Glomerular visceral epithelial cell (primary cell): ENCODE measurements around the gene SEMA5B.
A peak's percentile ranks its signal among the peaks of the same experiment; 100 is the strongest.

Experiments
- DNase-seq: peaks from one replicate; pipeline ENCODE4 v3.0.0-alpha.2; 2016; ENCODE audit errors: extremely low spot score

The SEMA5B gene

DNA sequence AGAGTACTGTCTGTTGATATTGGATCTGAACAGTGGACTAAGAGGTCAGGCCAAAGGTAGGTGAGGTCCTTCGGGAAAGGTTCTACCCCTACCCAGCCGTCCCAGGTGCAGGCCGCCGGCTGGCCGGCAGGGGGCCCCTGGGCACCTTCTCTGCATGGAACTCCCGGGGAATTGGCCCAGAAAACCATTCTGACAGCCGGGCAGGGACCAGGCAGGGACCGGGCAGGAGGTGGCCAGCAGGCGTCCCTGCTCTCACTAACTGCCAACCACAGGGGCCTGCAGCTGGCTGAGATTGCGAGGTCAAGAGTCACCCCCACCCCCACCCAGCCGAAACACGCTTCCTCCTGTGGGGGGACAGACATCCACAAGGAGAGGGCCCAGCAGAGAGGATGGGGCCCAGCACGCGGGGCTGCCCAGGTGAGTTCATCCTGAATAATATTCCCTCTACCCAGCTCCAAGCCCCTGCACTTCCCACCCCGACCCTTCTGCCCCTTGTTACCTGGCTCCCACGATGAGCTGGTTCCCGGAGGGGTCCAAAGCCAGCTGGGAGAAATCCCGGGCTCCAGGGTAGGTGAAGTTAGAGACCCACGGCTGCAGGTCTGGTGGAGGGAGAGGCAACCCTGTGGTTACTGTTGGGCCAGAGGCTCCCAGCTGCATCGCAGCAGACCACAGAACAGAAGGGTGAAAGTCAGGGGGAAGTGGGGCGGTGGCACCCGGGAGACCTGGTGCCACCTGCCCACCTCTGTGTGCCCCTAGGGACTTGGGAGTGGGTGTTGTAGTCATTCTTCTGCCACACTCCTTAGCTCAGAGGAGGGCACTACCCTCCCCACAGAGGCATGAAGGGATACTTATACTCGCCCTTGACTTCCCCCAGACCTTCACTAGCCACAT is 84.4 kb downstream of the SEMA5B start:
- peak; percentile 72 for DNase-seq

DNA sequence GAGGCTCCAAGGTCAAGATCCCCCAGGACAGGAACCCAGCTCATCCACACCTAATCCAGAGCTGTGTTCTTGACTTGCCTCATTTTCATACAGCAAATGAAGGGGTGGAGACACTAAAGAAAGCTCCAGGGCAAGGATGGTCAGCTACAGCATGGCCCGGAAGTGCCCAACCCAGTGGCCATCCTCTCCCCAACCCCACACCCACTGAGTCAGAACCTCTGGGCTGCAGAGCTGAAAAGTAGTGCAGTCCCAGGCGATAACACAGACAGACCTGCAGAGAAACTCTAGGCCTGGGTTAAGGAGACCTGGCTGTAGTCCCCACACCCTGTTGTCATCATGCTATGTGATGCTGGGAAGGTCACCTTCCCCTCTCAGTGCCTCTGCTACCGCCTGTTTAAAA is 85.3 kb downstream of the SEMA5B start:
- no peak for DNase-seq

DNA sequence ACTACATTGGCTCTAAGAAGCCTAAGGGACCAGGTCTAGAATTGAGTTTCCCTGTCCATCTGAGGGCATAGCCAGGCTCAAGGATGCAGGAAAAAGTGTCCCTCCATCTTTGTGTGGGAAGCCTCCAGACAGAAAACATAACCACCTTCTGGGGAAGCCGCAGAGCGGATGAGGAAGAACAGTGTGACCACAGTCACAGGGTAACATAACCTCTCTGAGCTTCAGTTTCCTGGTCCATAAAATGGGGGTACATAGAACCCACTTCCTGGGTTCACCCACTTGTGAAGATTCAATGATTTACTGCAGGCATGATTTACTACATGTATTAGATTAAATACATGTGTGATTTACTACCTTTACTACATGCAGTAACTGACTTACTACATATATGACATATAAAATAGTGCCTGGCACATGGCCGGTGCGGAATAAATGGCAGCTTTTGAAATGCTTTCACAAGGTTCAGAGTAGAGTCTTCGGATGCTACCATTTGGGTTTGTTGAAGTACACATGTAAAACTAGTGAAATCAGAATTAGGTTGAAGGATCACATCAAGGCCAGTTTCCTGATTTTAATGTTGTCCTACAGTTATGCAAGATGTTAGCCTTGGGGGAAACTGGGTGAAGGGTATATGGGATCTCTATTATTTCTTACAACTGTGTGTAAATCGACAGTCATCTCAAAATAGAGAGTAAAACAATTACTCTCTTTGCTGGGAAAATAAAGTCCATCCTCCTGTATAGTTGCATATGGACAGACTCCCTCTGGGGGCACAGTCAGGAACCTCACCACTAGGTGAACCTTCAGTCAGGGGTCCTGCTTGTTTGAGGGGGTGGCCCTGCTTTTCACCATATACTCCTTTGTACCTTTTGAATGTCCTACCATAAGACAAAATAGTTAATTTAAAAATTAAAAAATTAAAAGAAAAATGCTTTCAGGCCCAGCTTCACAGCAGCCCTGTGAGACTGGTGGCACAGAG is 86.0 kb downstream of the SEMA5B start:
- no peak for DNase-seq

DNA sequence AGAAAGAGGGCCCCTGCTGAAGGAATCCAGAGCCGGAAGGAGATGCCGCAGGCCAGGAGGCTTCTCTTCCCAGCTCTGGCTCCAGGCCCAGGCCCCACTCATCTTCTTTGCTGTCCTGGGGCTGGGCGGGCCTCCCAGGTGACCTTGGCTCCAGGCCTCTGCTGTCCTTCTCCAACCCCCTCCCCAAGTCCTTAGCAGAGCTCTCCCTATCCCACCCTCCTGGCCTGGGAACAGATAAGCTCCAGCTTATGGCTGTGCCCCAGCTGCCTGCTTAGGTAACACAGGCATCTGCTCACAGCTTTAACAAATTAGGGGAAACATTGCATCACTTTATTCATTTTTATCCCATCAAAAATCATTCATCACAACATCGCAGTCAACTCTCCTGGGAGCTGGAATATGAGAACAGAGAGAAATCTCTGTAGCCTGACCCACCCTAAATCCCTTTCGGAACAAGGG is 86.9 kb downstream of the SEMA5B start:
- no peak for DNase-seq

DNA sequence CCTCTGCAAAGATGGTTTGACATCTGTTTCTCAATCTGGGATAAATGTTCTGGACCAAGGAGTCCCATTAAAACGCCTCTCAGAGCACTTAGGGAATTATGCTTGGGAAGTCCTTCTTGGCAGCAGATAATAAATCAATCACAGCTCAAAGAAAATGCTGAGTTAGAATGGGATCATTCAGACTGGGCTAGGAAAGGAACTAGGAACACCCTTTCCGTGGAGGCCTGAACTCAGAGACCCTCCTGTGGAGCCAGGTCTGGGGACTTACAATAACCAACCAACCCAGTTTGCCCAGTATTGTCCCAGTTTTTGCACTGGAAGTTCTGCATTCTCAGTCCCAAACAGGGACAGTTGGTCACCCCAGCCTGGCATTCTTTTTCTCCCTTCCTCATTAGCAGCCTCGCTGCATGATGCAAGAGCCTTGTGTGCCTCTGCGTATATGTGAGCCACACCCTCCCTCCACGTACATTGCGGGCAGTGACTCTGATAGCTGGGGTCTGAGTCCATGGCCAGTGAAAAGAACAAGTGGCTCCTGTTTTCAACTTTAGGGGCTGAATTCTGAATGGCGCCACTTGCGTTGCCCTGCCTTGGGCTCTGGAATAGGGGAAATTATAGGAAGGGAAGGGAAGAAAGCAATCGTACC is 88.7 kb downstream of the SEMA5B start:
- DNase-seq: no peak

DNA sequence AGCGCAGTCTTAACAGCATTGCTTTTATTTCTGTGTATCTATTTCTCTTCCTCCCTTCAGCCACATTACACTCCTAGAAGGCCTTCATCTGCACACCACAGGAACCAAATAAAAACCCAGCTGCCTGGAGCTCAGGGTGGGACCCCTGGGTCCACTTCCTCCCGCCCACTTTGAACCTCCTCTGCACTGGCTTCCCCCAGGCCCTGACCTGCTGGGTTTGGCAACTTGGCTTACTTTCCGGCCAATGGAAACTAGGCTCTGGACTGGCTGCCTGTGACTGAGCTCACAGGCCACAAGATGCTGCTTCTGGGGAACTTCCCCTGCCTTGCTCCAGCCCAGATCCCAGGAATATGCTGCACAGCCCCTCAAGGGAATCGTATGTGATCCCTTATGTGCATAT is 89.8 kb downstream of the SEMA5B start:
- no peak for DNase-seq

DNA sequence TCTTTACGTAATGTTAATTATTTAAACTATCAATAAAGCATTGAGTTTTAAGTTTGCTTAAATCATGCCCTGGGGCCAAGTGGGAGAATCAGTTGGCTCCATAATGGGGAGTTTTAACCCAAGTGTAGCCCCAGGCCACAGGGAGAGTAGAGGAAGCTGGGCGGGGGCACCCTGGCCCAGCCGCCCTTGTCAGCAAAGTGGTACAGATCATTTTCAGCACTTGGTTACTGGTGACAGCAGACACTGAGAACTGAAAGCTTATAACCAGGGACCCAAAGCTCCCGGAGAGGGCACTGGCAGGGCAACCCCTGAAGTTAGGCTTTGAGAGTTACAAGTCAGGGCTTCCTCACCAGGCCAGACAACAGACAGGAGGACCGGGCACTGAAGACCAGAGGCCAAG is 90.6 kb downstream of the SEMA5B start:
- DNase-seq: no peak

DNA sequence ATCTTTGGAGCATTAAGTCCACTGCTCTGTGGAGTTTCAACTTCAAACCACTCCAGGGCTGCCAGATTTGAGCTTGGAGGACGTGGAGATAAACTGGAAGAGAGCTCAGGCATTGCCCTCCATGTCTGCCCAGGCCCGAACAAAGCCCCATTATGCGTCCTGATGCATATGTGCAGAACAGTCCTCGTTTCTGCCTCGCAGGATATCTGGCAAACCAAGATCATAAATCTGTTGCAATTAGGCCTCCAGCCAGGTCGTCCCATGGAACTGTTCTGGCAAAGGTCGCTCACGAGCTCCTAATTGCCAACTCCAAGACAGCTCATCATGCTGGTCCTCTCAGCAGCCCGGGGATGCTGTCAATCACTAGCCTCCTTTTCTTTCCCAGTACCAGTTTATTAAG is 91.2 kb downstream of the SEMA5B start:
- DNase-seq: no peak

DNA sequence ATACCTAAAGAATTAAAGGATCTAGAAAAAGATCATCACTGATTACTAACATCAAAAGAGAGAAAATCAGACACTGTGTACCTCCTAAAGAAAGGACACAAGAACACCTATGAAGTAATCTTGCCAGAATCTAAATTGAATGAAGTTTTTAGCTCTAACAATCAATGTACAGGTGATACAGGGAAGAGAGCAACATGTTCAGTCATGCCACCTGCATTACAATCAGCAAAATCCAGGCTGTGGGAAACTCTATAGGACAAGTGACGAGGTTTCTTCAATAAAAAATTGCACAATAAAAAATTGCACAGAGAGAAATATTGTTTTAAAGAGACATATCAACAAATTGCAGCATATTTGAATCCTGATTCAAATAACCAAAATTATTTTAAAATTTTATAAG is 93.3 kb downstream of the SEMA5B start:
- DNase-seq: no peak

DNA sequence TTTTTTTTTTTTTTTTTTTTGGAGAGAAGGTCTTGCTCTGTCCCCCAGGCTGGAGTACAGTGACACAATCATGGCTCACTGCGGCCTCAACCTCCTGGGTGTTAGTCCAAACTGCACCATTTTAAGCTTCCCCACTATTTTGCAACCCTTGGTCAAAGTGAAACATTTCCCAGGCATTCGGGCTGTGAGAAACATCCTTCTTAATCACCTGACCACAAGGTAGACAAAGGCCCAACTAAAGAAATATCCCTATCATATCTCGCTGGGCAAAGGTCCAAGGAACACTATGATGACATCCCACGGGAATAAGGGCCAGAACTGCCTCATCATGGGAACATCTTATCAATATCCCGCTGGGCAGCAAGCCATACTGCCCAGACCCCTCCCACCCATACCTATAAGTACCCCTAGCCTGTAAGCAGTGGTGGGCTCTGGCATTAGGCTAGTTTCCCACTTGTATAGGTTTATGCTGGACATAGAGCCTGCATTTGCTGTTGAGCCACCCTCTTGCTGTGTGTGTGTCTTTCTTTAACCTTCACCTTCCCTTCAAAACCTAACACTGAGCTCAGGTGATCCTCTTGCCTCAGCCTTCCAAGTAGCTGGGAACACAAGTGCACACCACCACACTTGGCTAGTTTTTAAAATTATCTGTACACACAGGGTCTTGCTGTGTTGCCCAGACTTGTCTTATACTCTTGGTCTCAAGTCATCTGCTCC is 95.2 kb downstream of the SEMA5B start:
- peak; percentile 10 for DNase-seq

DNA sequence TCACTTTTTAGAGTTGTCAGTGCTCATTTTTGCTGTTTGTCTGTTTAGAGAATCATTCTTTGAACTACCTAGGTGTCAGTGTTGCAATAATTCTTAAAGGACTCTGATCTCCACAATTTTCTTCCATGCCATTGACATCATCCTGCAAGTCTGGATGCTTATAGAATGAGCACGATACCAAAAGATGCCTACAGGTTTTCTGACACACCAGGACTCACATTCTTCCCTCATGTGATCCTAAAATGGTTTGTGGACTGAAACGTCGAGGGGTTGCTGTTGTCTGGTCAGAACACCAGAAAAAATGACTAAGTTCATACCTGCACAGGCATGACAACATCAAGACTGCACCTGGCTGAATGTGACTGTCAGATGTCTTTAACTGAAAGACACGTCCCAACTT is 95.9 kb downstream of the SEMA5B start:
- DNase-seq: no peak

DNA sequence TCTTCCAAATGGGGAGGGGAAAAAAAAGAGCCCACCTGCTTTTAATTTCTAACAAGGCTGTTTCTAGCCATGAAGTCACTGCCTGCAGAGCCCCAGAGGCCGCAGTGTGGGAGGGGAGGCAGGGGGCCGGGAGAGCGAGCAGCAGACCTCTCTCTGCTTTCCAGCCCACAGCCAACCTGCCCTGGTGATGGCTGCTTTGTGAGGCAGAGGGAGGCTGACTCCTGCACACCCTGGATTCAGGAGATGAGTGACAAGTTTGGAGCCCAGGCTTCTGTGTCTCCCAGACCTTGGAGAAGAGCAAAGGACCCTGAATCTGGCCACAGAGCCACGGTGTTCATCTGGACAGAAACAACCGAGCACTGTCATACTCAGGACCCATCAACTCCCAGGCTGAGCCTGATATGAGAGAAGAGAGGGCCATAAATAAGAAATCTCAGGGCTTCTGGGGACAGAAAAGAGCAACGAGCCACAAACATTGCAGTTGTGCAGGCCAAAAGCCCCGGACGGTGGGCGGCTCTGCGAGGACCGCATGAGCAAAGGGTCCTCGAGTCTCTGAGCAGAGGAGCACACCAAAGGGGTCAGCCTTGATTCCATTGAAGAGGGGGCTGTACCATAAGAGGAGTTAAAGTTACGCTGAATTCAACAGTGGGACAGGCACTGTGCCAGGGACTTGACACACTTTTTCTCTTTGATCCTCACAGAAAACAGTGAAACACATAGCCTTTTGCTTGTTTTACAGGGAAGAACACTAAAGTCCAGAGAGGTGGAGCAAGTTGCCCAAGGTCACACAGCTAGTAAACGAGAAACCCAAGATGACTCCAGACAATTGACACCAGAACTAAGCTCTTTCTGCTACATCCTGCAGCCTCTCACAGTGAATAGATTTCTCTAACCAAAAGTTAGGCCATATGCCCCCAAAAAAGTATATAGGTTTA is 97.2 kb downstream of the SEMA5B start:
- no peak for DNase-seq

DNA sequence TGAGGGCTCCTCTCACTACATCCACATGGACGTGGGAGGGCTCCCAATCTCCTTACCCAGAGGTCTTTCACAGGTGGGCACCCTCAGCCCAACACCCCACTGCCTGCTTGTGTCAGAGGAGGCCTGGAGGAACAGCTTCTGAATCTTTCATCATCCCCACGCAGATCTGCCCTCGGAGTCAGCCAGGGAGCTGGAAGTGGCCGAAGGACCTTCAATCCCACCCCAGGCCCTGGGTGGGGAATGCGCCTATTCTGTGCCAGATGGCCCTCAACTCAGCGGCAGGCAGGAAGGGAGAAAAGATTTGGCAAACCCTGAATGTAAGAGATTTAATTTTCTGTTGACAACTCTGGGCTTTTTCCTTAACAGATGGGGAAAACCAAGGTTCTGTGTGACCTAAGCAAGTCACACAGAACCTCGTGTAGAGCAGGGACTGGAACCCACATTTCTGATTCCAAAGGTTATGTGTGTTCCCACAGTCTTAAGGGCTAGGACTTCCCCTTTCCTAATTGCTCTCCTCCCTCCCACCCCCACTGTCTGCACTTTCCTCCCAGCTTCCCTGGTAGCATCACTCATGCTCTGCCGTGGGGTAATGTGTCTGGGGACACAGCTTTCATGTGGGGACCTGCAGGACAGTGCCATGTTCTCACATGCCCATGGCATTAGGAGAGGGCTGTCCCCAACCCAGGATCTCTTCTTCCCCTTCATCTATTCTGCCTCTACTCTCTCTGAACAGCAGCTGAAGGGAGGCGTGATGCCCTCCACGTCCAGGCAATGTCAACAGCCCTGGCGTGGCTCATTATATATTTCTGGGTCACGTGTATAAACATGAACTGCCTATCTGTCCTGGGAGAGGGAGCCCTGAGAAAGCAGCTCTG is 98.1 kb downstream of the SEMA5B start:
- no peak for DNase-seq

DNA sequence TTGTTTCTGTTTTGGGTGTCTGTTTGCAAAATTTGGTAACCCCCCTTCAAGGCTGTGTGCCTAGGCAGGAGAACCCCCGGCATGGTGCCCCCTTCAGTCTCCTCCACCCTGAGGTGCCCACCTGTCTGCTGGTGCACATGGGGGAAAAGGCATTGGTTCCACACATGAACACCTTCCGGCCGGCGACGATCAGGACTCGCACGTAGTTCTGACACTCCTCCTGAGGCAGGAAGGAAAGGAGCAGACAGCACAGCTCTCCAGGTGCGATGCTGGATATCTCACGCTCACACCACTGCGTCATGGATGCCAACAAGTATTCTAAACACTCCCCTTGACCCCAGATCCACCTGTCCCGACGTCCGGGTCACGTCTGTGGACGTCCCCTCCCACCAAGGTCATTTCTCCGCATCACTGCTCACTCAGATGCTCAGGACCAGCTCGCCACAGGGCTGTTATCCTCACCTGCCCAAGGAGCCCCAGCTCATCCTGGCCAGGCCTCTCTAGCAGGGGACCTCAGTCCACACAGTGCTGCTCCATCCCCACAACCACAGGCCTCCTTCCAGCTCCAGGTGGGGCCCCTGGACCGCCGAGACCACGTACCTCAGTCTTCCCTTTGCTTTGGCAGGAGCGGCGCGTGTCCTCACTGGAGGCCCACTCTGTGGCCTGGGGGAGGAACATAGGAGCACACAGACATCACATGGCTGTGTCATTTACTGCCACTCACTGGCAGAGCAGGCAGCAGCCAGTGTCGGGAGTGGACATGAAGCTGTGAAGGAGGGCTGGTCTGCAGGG is 99.0 kb downstream of the SEMA5B start:
- DNase-seq: no peak

DNA sequence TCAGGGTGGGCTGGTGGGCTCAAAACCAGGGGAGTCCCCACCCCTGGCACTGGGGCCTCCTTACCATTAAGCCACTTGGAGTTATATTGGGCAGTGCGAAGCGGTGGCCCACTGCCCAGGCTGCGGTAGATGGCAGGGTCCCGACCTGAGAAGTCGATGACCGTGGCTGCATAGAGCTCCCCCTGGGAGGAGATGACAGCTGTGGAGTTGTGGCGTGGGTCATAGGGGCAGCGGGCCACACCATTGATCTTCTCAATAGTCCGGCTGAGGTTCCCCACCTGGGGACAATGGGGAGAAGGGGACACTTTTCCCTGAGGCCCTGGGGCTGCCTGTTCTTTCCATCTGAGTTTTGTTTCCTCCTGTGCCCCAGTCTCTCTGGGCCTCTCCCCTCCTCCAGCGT is 99.8 kb downstream of the SEMA5B start:
- no peak for DNase-seq

DNA sequence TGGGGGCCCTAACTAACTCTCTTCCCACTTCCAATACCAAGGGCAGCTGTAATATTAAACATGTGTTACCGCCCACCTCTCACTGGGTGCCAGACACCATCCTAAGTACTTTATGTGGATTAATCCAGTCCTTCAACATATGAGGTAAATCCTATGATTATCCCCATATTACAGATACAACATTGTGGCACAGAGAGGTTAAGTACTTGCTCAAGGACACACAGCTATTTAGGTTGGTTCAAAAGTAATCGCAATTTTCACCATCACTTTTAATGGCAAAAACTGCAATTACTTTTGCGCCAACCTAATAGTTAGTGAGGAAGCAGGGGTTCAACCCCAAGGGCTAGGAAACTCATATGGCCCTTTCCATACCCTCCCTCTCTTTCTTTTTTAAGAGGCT is 100.8 kb downstream of the SEMA5B start:
- DNase-seq: no peak

DNA sequence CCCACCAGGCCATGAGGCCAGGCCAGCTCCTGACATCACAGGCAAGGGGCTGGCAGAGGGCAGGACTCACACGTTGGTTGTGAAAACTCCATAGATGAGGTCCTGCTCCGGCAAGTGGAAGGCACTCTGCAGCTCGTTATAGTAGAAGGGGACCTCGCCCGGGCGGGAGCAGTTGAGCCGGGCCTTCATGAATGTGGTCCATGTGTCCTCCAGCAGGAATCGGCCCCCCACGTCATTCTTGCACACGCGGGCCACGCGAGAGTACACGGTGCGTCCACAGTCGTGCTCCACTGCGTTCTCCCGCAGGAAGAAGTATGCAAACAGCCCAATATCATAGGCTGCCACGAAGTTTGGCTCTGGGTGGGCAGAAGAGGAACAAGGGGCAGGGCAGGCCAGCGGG is 101.2 kb downstream of the SEMA5B start:
- DNase-seq: no peak

DNA sequence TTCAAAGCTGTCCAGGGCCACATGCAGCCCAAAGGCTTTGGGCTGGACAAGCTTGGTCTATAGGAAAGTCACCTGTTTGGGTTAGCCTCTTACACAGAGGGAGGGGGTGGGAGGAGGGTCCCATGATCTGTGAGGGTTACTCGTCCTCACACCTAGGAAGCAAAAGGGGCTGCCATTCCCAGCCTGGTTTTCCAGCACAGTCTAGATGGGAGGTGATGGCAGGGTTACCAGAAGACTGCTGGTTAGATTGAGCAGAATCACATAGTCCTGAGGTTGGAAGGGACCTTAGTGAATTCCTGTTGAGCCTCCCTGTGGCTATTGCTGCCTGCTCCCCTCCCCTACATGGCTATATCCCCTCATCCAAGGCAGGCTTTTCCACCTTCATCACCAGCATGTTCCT is 101.8 kb downstream of the SEMA5B start:
- no peak for DNase-seq

DNA sequence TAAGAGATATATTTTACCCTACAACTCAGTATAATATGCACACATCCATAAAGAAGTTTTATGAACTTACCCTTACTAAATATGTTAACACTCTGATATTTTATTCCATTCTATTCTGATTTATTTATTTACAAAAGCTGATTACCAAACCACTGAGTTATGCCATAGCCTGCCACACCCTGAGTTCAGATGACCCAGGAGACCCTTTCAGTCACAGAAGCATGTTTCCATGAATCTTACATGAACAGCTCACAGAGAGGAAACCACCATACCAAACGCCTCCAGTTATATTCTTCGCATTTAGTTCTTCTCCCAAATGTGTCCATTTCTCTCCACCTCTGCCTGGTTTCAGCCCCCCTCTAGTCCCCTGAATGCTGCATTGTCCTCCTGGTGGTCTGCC is 103.5 kb downstream of the SEMA5B start:
- no peak for DNase-seq
